NB4 (cell line): ENCODE measurements around the gene SLC34A1.

Source experiments
- CTCF ChIP-seq: IDR thresholded peaks from one replicate; pipeline ENCODE4 v1.5.1; 2012; ENCODE audit warnings: low read depth, low read length
- MAX ChIP-seq: IDR thresholded peaks from 2 replicates; pipeline ENCODE4 v1.6.1; 2011; ENCODE audit warnings: low read depth, low read length
- MYC ChIP-seq: IDR thresholded peaks from 2 replicates; pipeline ENCODE4 v1.6.1; 2011; ENCODE audit warnings: low read depth, low read length
- POLR2A ChIP-seq: IDR thresholded peaks from 2 replicates; pipeline ENCODE4 v1.6.1; 2011; ENCODE audit warnings: mild to moderate bottlenecking; ENCODE audit not compliant: insufficient read length; ENCODE audit errors: extremely low read depth

DNA sequence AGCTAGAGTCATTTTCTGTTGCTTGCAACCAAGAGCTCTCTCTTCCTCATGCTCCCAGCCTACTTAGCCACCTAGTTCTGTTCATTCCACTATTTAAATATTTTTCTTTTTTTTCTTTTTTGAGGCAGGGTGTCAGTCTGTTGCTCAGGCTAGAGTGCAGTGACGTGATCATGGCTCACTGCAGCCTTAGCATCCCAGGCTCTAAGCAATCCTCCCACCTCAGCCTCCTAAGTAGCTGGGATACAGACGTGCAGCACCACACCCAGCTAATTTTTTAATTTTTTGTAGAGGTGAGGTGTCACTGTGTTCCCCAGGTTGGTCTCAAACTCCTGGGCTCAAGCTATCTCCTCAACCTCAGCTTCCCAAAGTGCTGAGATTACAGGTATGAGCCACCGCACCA lies 30.2 kb downstream of the SLC34A1 start:
- TF ChIP-seq CTCF (no peak), POLR2A (no peak), MYC (no peak), MAX (no peak)
